OCI-LY7 (cell line): Measurements from ENCODE around the gene ADCK2. TPM values are rescaled to one million over a fixed set of nuclear protein-coding genes. Genes with fewer than 3 reads are reported as not detected.

Experiments used
- BruUV-seq: library from RNA; stranded (reverse); fragments of 400-500 nt; replicated peaks from 2 replicates; lab custom pipeline; 2021; lab: Mats Ljungman, UMichigan
- CTCF ChIA-PET: fragments of 300-600 bp; sonication (Branson Sonifier 250); formaldehyde crosslinking; loops from one replicate; lab custom pipeline; 2022; ENCODE audit warnings: antibody characterized with exemption; ENCODE audit not compliant: unreplicated experiment; lab: Charles Lee
- POLR2A ChIA-PET: fragments of 300-600 bp; sonication (Branson Sonifier 250); formaldehyde crosslinking; loops from one replicate; lab custom pipeline; 2022; ENCODE audit warnings: antibody characterized with exemption; lab: Charles Lee
- DNase-seq: peaks from one replicate; pipeline ENCODE4 v3.0.0-alpha.2; 2015; ENCODE audit warnings: low spot score
- H2AFZ ChIP-seq: fragments of 200-600 bp; sonication (generic), shearing (Covaris generic); 2 replicates; pipeline ENCODE4 v1.6.1; 2014; ENCODE audit warnings: mild to moderate bottlenecking, antibody characterized with exemption, low read length, moderate library complexity
- H3K27ac ChIP-seq: fragments of 200-600 bp; sonication (generic); 2 replicates; pipeline ENCODE4 v1.5.1; 2014; ENCODE audit warnings: mixed run types, low read depth, mild to moderate bottlenecking, moderate library complexity, low read length, inconsistent platforms; ENCODE audit not compliant: poor library complexity, severe bottlenecking
- H3K36me3 ChIP-seq: fragments of 200-600 bp; sonication (generic); 2 replicates; pipeline ENCODE4 v1.6.1; 2014; ENCODE audit warnings: mild to moderate bottlenecking, antibody characterized with exemption, low read length, moderate library complexity, mixed read lengths; ENCODE audit not compliant: insufficient read depth
- H3K4me1 ChIP-seq: fragments of 200-600 bp; sonication (generic); 2 replicates; pipeline ENCODE4 v1.5.1; 2014; ENCODE audit warnings: mild to moderate bottlenecking, low read length; ENCODE audit not compliant: insufficient read depth, poor library complexity, severe bottlenecking
- H3K4me2 ChIP-seq: fragments of 200-600 bp; sonication (generic); 2 replicates; pipeline ENCODE4 v1.6.1; 2014; ENCODE audit warnings: mild to moderate bottlenecking, low read length
- H3K4me3 ChIP-seq: fragments of 200-600 bp; sonication (generic); 2 replicates; pipeline ENCODE4 v1.5.1; 2014; ENCODE audit warnings: mild to moderate bottlenecking, low read depth, low read length; ENCODE audit not compliant: poor library complexity, severe bottlenecking
- H3K79me2 ChIP-seq: fragments of 200-600 bp; sonication (generic); 2 replicates; pipeline ENCODE4 v1.6.1; 2016; ENCODE audit warnings: low read depth, mild to moderate bottlenecking, low read length, moderate library complexity, mixed read lengths; ENCODE audit not compliant: insufficient read depth
- H3K9me2 ChIP-seq: fragments of 200-600 bp; sonication (generic); 2 replicates; pipeline ENCODE4 v1.6.1; 2016; ENCODE audit warnings: mild to moderate bottlenecking, low read length, mixed read lengths; ENCODE audit not compliant: insufficient read depth
- H3K9me3 ChIP-seq: fragments of 200-600 bp; sonication (generic); 2 replicates; pipeline ENCODE4 v1.6.1; 2014; ENCODE audit warnings: mild to moderate bottlenecking, mixed run types, low read length, mixed read lengths
- H4K20me1 ChIP-seq: fragments of 200-600 bp; sonication (generic); 2 replicates; pipeline ENCODE4 v1.6.1; 2014; ENCODE audit warnings: mild to moderate bottlenecking, antibody characterized with exemption, low read length, moderate library complexity, mixed read lengths; ENCODE audit not compliant: insufficient read depth
- CTCF ChIP-seq: fragments of 200-600 bp; sonication (generic); conservative IDR thresholded peaks from 2 replicates; pipeline ENCODE4 v1.5.1; 2014; ENCODE audit warnings: mild to moderate bottlenecking, antibody characterized with exemption, low read length, moderate library complexity, mixed read lengths
- EZH2phosphoT487 ChIP-seq: fragments of 200-600 bp; sonication (generic); IDR thresholded peaks from 2 replicates; pipeline ENCODE4 v1.6.1; 2018; ENCODE audit warnings: low read depth, borderline replicate concordance, mild to moderate bottlenecking, mixed run types, antibody characterized with exemption, low read length, moderate library complexity, mixed read lengths
- intact Hi-C: fragments of 100-400 bp; cut with micrococcal nuclease; formaldehyde crosslinking; loops from one replicate; pipeline ENCODE4 v1.10.0; 2022; ENCODE audit not compliant: unreplicated experiment
- total RNA-seq, 2 experiments: library from RNA; depleted of rRNA in 1 of 2; stranded (reverse); fragments of >200 nt in 1 of 2; shearing (Covaris generic) in 1 of 2; gene quantifications; 2 replicates each; pipeline ENCODE4 v1.2.3, GENCODE V29; 2014 to 2022

Gene ADCK2
- total RNA-seq, 2 experiments from 2014 or later, result 45.8 to 60.2 TPM

- Histone ChIP-seq H2AFZ (no peak overlapping the region), H3K4me1 (no peaks in the 10 kb centered on the region), H3K27ac (no peak overlapping the region), H3K9me2 (no peaks in the 10 kb centered on the region), H3K4me3 (no peak overlapping the region), H3K9me3 (no peaks in the 10 kb centered on the region), H3K4me2 (no peak overlapping the region), H3K79me2 (no peaks in the 10 kb centered on the region), H3K36me3 (no peaks in the 10 kb centered on the region), H4K20me1 (no peaks in the 10 kb centered on the region)
- intact Hi-C loops, result no loop called here
- POLR2A ChIA-PET, result no interaction called here
- no peak for DNase-seq
- TF ChIP-seq EZH2phosphoT487 (no peak), CTCF (no peak)
- CTCF ChIA-PET, result no interaction called here
- BruUV-seq, result no TSS peak
Measured at GRCh38 chr7:140631021-140631420, 41.7 kb upstream of the ADCK2 start.

DNA sequence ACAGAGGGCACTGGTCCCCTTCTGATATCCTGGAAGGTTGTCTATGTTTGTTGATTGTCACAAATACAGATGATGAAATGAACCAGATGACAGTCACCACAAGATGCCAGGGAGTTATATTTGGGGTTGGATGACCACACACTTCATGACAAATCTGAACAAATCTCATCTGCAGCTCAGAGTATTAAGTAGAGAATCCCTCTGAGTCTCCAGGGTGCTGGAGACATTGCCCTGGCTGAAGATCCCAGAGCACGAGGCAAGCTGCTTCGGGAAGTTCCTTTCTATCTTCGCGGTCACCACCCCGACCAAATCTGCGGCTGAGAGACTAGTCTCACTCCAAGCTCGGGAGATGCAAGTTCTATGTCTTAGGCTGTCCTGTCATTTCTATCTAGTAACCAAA lies 41.1 kb upstream of the ADCK2 start:
- no peak overlapping the region for H3K4me2 ChIP-seq
- no peaks in the 10 kb centered on the region for H4K20me1 ChIP-seq
- no peaks in the 10 kb centered on the region for H3K4me1 ChIP-seq
- H3K27ac ChIP-seq, result no peak overlapping the region
- H3K9me2 ChIP-seq, result no peaks in the 10 kb centered on the region
- H3K4me3 ChIP-seq, result no peak overlapping the region
- no peak for TF ChIP-seq CTCF
- no peak for TF ChIP-seq EZH2phosphoT487
- CTCF ChIA-PET, result no interaction called here
- POLR2A ChIA-PET, result interaction anchor here (0.6 kb wide), 1 partner anchor 68 kb away, joined by 3 read pairs; no protein-coding TSS in a partner anchor
- intact Hi-C loops, result no loop called here
- no peak for DNase-seq
- H3K79me2 ChIP-seq, result no peaks in the 10 kb centered on the region
- no peaks in the 10 kb centered on the region for H3K9me3 ChIP-seq
- H3K36me3 ChIP-seq, result no peaks in the 10 kb centered on the region
- BruUV-seq, result no TSS peak
- H2AFZ ChIP-seq, result no peak overlapping the region

- intact Hi-C loops, result no loop called here
- no peak overlapping the region for H2AFZ ChIP-seq
- CTCF ChIA-PET, result no interaction called here
Measured at GRCh38 chr7:140635345-140635744, 37.4 kb upstream of the ADCK2 start.

More at GRCh38 chr7:140635345-140635744, 37.4 kb upstream of the ADCK2 start:
- TF ChIP-seq EZH2phosphoT487 (no peak), CTCF (no peak)
- H3K4me1 ChIP-seq, result no peaks in the 10 kb centered on the region
- H3K79me2 ChIP-seq, result no peaks in the 10 kb centered on the region
- no peaks in the 10 kb centered on the region for H3K9me3 ChIP-seq
- POLR2A ChIA-PET, result no interaction called here
- no TSS peak for BruUV-seq
- H3K36me3 ChIP-seq, result no peaks in the 10 kb centered on the region
- no peak overlapping the region for H3K27ac ChIP-seq
- no peak overlapping the region for H3K4me2 ChIP-seq
- H4K20me1 ChIP-seq, result no peaks in the 10 kb centered on the region
- no peaks in the 10 kb centered on the region for H3K9me2 ChIP-seq
- H3K4me3 ChIP-seq, result no peak overlapping the region
- DNase-seq, result no peak
